SK-N-DZ (cell line): ENCODE measurements around the gene ADGRF1.

Experiments used
- DNase-seq: peaks from one replicate; pipeline ENCODE4 v3.0.0-alpha.2; 2015; ENCODE audit warnings: low spot score

The ADGRF1 gene

GRCh38 chr6:46979206-46979605 lies 62.9 kb downstream of the ADGRF1 start:
- no peak for DNase-seq

- no peak for DNase-seq
Observed at GRCh38 chr6:46974786-46975185, 67.3 kb downstream of the ADGRF1 start.

GRCh38 chr6:46973029-46973428 lies 69.1 kb downstream of the ADGRF1 start:
- DNase-seq, result no peak

- no peak for DNase-seq
Observed at GRCh38 chr6:46972531-46972930, 69.6 kb downstream of the ADGRF1 start.

GRCh38 chr6:46969206-46969605 lies 72.9 kb downstream of the ADGRF1 start:
- no peak for DNase-seq

- no peak for DNase-seq
Observed at GRCh38 chr6:46967826-46968349, 74.2 kb downstream of the ADGRF1 start.

GRCh38 chr6:46964716-46965519 lies 77.2 kb downstream of the ADGRF1 start:
- no peak for DNase-seq

- no peak for DNase-seq
Observed at GRCh38 chr6:46963626-46964025, 78.5 kb downstream of the ADGRF1 start.

GRCh38 chr6:46963039-46963438 lies 79.1 kb downstream of the ADGRF1 start:
- no peak for DNase-seq

GRCh38 chr6:46961711-46962110 lies 80.4 kb downstream of the ADGRF1 start:
- no peak for DNase-seq

GRCh38 chr6:46961232-46961631 lies 80.9 kb downstream of the ADGRF1 start:
- no peak for DNase-seq

GRCh38 chr6:46959419-46959818 lies 82.7 kb downstream of the ADGRF1 start:
- DNase-seq, result no peak

- no peak for DNase-seq
Observed at GRCh38 chr6:46956409-46956808, 85.7 kb downstream of the ADGRF1 start.

GRCh38 chr6:46954837-46955451 lies 87.2 kb downstream of the ADGRF1 start:
- DNase-seq, result no peak

GRCh38 chr6:46953921-46954320 lies 88.2 kb downstream of the ADGRF1 start:
- no peak for DNase-seq

GRCh38 chr6:46949632-46950280 lies 92.4 kb downstream of the ADGRF1 start:
- DNase-seq, result no peak

GRCh38 chr6:46948699-46949098 lies 93.4 kb downstream of the ADGRF1 start:
- DNase-seq, result no peak
